Prostate gland (tissue), 2 donors: ENCODE measurements around the gene RPS6KA2. TPM values are rescaled to one million over a fixed set of nuclear protein-coding genes. Genes with fewer than 3 reads are reported as not detected.

ENCODE experiments used
- DNase-seq: peaks from one replicate; pipeline ENCODE4 v3.0.0-alpha.2; 2019; ENCODE audit warnings: low spot score
- H3K27ac ChIP-seq, 2 donors: fragments of 200-600 bp; sonication (generic); 2 replicates each; pipeline ENCODE4 v1.5.1; 2017 to 2019
- H3K27me3 ChIP-seq: fragments of 200-600 bp; sonication (generic); replicated peaks from 2 replicates; pipeline ENCODE4 v1.5.1; 2019; ENCODE audit not compliant: insufficient read depth
- H3K36me3 ChIP-seq, 2 donors: fragments of 200-600 bp; sonication (generic); 1 replicate in 1 of 2; 2 replicates in 1 of 2; pipeline versions ENCODE4 v1.5.1 to v1.8.1; 2017 to 2019
- H3K4me1 ChIP-seq: fragments of 200-600 bp; sonication (generic); replicated peaks from 2 replicates; pipeline ENCODE4 v1.5.1; 2019
- H3K4me3 ChIP-seq, 2 donors: fragments of 200-600 bp; sonication (generic); 2 replicates each; pipeline ENCODE4 v1.5.1; 2017 to 2019
- H3K9me3 ChIP-seq: fragments of 200-600 bp; sonication (generic); 2 replicates; pipeline ENCODE4 v1.5.1; 2017
- CTCF ChIP-seq, 4 experiments: fragments of 200-600 bp in 2 of 4; fragments of 450-650 bp in 2 of 4; sonication (generic) in 2 of 4; IDR thresholded peaks; 1 replicate in 3 of 4; 2 replicates in 1 of 4; pipeline ENCODE4 v1.5.1; 2016 to 2019; ENCODE audit warnings: antibody characterized with exemption in 4 of 4, mild to moderate bottlenecking in 2 of 4, moderate library complexity in 2 of 4
- POLR2A ChIP-seq: fragments of 450-650 bp; IDR thresholded peaks from one replicate; pipeline ENCODE4 v1.6.1; 2016; ENCODE audit warnings: antibody characterized with exemption, mild to moderate bottlenecking
- POLR2AphosphoS5 ChIP-seq: sonication (generic); formaldehyde crosslinking; IDR thresholded peaks from one replicate; pipeline ENCODE4 v1.6.1; 2017; ENCODE audit warnings: antibody characterized with exemption
- WGBS: methylation state at CpG from one replicate; pipeline ENCODE4 v1.1.5; 2018; 5-methylcytosine and 5-hydroxymethylcytosine counted together
- intact Hi-C: fragments of 100-400 bp; cut with DNase I; formaldehyde crosslinking; loops from one replicate; pipeline ENCODE4 v1.14.2; 2022
- total RNA-seq, 2 donors: library from RNA; depleted of rRNA; stranded (reverse); fragments of >200 nt; gene quantifications; one replicate each; pipeline ENCODE4 v1.1.0, GENCODE V29; 2016

The RPS6KA2 gene
- total RNA-seq, 2 donors from 2014 or later: 32.2 to 44.3 TPM

GRCh38 chr6:166563805-166564204, 63.2 kb downstream of the RPS6KA2 start:
- Histone ChIP-seq H3K4me1 (no peaks in the 10 kb centered on the region), H3K4me3 (no peak overlapping the region), H3K27me3 (no peaks in the 10 kb centered on the region), H3K27ac (no peak overlapping the region), H3K9me3 (no peaks in the 10 kb centered on the region), H3K36me3 (no peaks in the 10 kb centered on the region)
- TF ChIP-seq CTCF (IDR thresholded peaks at IDR 0.05): no peak
- no peak for TF ChIP-seq POLR2A
- no peak for TF ChIP-seq POLR2AphosphoS5
- WGBS: 89% methylated on average over 9 of the region's 9 CpGs
- intact Hi-C loops: no loop called here
- no peak for DNase-seq

- Histone ChIP-seq H3K9me3 (no peaks in the 10 kb centered on the region), H3K27me3 (no peaks in the 10 kb centered on the region), H3K27ac (no peak overlapping the region), H3K4me1 (no peaks in the 10 kb centered on the region), H3K36me3 (no peaks in the 10 kb centered on the region), H3K4me3 (no peak overlapping the region)
- DNase-seq: no peak
- intact Hi-C loops: no loop called here
- no peak for TF ChIP-seq POLR2AphosphoS5
- no peak for TF ChIP-seq POLR2A
- WGBS: 85% methylated on average over 16 of the region's 16 CpGs
These were observed 63.9 kb downstream of the RPS6KA2 start for GRCh38 chr6:166563200-166563599.

GRCh38 chr6:166562726-166563125, 64.3 kb downstream of the RPS6KA2 start:
- Histone ChIP-seq H3K27me3 (no peaks in the 10 kb centered on the region), H3K27ac (no peak overlapping the region), H3K4me3 (no peak overlapping the region), H3K36me3 (no peaks in the 10 kb centered on the region), H3K9me3 (no peaks in the 10 kb centered on the region), H3K4me1 (no peaks in the 10 kb centered on the region)
- DNase-seq: no peak
- no peak for TF ChIP-seq CTCF (IDR thresholded peaks at IDR 0.05)
- no peak for TF ChIP-seq POLR2AphosphoS5
- TF ChIP-seq POLR2A: no peak
- 98% methylated on average over 9 of the region's 9 CpGs for WGBS
- intact Hi-C loops: no loop called here

- intact Hi-C loops: no loop called here
- Histone ChIP-seq H3K9me3 (no peaks in the 10 kb centered on the region), H3K27ac (no peak overlapping the region), H3K27me3 (no peaks in the 10 kb centered on the region), H3K4me3 (no peak overlapping the region), H3K4me1 (no peaks in the 10 kb centered on the region), H3K36me3 (no peaks in the 10 kb centered on the region)
- no peak for TF ChIP-seq POLR2AphosphoS5
- TF ChIP-seq POLR2A: no peak
- TF ChIP-seq CTCF (IDR thresholded peaks at IDR 0.05): no peak
- 61% methylated on average over 10 of the region's 10 CpGs for WGBS
- DNase-seq: no peak
These were observed 65.2 kb downstream of the RPS6KA2 start for GRCh38 chr6:166561771-166562359.

- no peaks in the 10 kb centered on the region for H3K27me3 ChIP-seq
- no peak overlapping the region for H3K27ac ChIP-seq
- no peaks in the 10 kb centered on the region for H3K36me3 ChIP-seq
- DNase-seq: no peak
- H3K9me3 ChIP-seq: no peaks in the 10 kb centered on the region
- intact Hi-C loops: no loop called here
- no peaks in the 10 kb centered on the region for H3K4me1 ChIP-seq
- TF ChIP-seq POLR2AphosphoS5 (no peak), POLR2A (no peak), CTCF (IDR thresholded peaks at IDR 0.05) (no peak)
- no peak overlapping the region for H3K4me3 ChIP-seq
- 94% methylated on average over 3 of the region's 3 CpGs for WGBS
These were observed 66.8 kb downstream of the RPS6KA2 start for GRCh38 chr6:166560222-166560621.
